Measurements from ENCODE around the gene POPDC3.

The POPDC3 gene

DNA sequence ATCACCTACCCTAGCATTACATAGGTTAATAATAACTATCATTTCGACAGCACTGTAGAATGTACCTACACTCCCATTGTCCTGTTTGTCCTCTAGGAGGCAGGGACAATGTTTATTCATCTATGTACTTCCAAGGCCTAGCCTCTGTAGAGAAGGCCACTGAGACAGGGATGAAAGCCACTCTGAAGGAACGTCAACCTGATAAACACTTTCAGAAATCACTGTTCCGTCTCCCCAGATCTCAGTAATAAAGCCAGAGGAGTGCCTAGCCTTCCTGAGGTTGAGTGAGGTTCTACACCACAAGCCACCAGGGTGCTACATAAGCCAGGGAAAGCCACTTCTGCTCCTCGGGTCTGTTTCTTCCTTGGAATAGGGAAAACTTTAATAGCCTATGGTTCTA is 44.8 kb downstream of the POPDC3 start:
- TF ChIP-seq, protein P1, sequence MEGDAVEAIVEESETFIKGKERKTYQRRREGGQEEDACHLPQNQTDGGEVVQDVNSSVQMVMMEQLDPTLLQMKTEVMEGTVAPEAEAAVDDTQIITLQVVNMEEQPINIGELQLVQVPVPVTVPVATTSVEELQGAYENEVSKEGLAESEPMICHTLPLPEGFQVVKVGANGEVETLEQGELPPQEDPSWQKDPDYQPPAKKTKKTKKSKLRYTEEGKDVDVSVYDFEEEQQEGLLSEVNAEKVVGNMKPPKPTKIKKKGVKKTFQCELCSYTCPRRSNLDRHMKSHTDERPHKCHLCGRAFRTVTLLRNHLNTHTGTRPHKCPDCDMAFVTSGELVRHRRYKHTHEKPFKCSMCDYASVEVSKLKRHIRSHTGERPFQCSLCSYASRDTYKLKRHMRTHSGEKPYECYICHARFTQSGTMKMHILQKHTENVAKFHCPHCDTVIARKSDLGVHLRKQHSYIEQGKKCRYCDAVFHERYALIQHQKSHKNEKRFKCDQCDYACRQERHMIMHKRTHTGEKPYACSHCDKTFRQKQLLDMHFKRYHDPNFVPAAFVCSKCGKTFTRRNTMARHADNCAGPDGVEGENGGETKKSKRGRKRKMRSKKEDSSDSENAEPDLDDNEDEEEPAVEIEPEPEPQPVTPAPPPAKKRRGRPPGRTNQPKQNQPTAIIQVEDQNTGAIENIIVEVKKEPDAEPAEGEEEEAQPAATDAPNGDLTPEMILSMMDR (conservative IDR thresholded peaks at IDR 0.05; ENCODE audit: low read length) = peak; percentile 47
- H3K4me3 ChIP-seq (ENCODE audit: low read length) = peak overlapping the region; percentile 19
- DNase-seq (ENCODE audit: low read depth) = peak; percentile 50

DNA sequence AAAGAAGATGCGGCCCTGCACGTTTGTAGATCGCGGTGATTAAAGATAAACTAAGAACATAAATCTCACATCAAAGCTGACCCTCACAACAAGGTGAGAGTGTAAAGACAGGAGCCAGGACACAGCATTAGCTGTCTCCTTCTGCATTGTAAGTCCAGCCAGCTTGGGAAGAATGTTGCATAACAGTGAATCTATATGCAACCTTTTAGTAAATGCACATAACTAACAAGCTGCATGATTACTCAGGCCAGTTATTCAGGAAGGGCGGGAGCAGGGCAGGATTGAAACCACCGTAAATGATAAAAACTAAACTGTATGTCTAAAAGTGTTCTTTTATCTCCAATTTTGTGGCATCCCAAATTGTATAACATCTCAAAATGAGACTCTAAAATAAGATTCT is 57.1 kb downstream of the POPDC3 start:
- TF ChIP-seq, protein P1 (conservative IDR thresholded peaks at IDR 0.05; ENCODE audit: low read length) = no peak
- no peak overlapping the region for H3K4me3 ChIP-seq (ENCODE audit: low read length)
- DNase-seq (ENCODE audit: low read depth) = no peak

DNA sequence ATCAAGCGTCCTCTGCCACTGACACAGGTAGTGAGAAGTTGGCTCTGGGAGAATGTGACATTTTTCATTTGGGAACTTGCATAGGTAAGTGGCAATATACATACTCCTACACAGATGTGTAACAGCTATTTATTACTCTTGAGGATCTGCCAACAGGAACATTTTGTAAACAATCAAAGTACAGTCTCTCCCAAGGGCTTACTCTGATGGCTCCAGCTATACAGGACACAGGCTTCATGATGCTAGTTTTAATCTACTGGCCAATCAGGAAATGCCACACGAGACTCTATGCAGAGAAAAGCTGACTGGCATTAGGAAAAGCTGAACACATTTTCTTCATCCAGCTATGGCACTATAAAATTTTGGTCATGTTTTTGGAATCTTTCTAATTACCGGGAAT is 57.8 kb downstream of the POPDC3 start:
- no peak for DNase-seq (ENCODE audit: low read depth)
- no peak overlapping the region for H3K4me3 ChIP-seq (ENCODE audit: low read length)
- TF ChIP-seq, protein P1 (conservative IDR thresholded peaks at IDR 0.05; ENCODE audit: low read length) = no peak

DNA sequence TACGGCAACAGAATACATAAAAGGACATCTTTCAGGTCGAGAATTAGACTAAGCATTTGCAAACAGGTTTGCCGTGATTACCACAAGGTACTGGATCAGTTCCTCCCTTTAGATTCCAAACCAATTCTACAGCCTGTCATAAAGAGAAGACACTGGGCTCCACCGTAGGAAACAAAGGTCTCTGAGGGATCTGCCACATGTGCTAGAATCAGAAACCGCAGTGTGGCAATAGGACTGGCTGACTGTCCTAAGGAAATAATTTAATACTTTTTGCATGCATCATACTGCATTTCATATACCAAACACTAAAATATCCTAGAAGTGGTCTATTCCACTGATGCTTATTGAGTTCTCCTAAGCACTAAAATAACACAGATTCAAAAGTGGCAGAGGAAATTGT is 59.2 kb downstream of the POPDC3 start:
- no peak overlapping the region for H3K4me3 ChIP-seq (ENCODE audit: low read length)
- DNase-seq (ENCODE audit: low read depth) = peak; percentile 42
- TF ChIP-seq, protein P1 (conservative IDR thresholded peaks at IDR 0.05; ENCODE audit: low read length) = no peak

DNA sequence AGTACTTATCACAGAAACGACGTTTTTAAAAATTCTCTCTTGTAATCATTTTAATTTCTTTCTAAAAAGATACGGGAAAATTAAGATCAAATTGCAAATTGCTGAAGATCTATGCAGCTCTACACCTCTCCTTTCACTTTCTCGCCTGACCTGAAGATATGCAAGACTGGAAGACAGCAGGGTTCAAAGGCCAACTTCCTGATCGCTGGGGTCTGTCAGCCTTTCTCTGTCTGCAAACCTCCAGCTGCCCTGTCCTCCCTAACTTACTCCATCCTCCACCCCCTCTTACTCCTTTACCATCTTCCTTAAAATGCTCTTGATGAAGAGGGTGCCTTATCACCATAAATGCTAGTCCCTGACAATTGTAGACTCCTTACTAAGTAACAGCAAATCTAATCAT is 63.7 kb downstream of the POPDC3 start:
- DNase-seq (ENCODE audit: low read depth) = no peak
- TF ChIP-seq, protein P1 (conservative IDR thresholded peaks at IDR 0.05; ENCODE audit: low read length) = no peak
- no peak overlapping the region for H3K4me3 ChIP-seq (ENCODE audit: low read length)

DNA sequence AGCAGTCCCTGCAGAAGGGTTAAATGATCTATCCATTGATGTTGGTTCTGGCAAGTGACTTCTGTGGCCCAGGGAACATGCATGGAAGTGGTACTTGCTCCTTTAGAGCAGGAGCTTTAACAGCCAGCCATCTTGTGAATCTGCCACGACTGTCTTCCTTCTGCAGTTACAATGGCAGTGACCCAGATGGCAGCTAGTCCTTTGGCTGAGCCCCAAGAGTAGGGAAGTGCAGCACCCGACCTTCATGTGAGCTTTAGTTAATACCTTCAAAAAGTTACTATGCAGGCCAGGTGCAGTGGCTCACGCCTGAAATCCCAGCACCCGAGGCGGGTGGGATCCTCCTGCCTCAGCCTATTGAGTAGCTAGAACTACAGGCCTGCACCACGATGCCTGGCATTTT is 66.4 kb downstream of the POPDC3 start:
- H3K4me3 ChIP-seq (ENCODE audit: low read length) = no peak overlapping the region
- no peak for DNase-seq (ENCODE audit: low read depth)
- TF ChIP-seq, protein P1 (conservative IDR thresholded peaks at IDR 0.05; ENCODE audit: low read length) = no peak

DNA sequence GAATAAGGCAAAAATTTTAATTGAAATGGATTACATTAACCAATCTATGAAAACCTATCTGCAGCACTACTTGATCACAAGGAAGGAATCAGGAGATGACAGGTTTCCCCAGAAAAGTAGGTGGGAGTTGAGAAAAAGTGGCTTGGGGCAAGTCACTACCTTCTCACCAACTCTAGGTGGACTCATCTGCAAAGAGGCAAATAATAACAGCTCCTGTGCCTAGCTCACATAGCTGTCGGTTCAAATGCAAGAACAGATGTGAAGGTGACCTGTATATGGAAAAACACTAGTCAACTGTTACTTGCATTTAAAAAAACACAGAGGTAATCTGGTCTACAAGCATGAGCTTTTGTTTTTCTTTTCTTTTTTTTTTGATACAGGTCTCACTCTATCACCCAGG is 67.2 kb downstream of the POPDC3 start:
- H3K4me3 ChIP-seq (ENCODE audit: low read length) = no peak overlapping the region
- DNase-seq (ENCODE audit: low read depth) = peak; percentile 2
- TF ChIP-seq, protein P1 (conservative IDR thresholded peaks at IDR 0.05; ENCODE audit: low read length) = no peak; the same call in 1 of the 2 replicates
